ENCODE measurements around the gene MAGEB2.

DNA sequence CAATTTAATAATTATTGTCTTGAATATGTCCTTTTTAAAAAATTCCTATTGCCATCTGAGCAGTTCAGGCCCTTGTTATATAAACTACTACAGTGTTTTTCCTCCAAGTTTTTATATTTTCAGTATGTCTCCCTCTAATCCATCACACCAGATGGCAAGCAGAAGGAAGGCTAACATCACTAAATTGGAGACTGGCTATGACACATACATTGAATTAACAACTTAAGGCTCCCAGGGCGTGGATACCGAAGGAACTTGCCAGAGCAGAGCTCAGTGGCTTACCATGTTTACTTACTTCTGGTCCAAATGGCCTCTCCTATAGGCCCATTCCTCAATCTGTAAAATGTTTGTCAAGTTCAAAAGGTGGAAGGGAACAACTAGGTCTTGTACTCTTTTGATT, 44.6 kb downstream of the MAGEB2 start:
- TF ChIP-seq, protein P1, sequence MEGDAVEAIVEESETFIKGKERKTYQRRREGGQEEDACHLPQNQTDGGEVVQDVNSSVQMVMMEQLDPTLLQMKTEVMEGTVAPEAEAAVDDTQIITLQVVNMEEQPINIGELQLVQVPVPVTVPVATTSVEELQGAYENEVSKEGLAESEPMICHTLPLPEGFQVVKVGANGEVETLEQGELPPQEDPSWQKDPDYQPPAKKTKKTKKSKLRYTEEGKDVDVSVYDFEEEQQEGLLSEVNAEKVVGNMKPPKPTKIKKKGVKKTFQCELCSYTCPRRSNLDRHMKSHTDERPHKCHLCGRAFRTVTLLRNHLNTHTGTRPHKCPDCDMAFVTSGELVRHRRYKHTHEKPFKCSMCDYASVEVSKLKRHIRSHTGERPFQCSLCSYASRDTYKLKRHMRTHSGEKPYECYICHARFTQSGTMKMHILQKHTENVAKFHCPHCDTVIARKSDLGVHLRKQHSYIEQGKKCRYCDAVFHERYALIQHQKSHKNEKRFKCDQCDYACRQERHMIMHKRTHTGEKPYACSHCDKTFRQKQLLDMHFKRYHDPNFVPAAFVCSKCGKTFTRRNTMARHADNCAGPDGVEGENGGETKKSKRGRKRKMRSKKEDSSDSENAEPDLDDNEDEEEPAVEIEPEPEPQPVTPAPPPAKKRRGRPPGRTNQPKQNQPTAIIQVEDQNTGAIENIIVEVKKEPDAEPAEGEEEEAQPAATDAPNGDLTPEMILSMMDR (conservative IDR thresholded peaks at IDR 0.05): no peak
- no peak for TF ChIP-seq ZFX (IDR thresholded peaks at IDR 0.05)
